Colonic mucosa (tissue), 4 donors: ENCODE measurements around the gene PRDM13. TPM values are rescaled to one million over a fixed set of nuclear protein-coding genes. Genes with fewer than 3 reads are reported as not detected.
A peak's percentile ranks its signal among the peaks of the same experiment; 100 is the strongest.

Experiments
- DNase-seq: peaks from one replicate; pipeline ENCODE4 v3.0.0-alpha.2; 2020
- H3K27ac ChIP-seq: fragments of 200-600 bp; one replicate; pipeline ENCODE4 v1.8.0; 2021
- H3K27me3 ChIP-seq: fragments of 200-600 bp; one replicate; pipeline ENCODE4 v1.8.0; 2021
- H3K36me3 ChIP-seq: fragments of 200-600 bp; one replicate; pipeline ENCODE4 v1.8.0; 2021
- H3K4me1 ChIP-seq: fragments of 200-600 bp; one replicate; pipeline ENCODE4 v1.8.0; 2021; ENCODE audit warnings: mild to moderate bottlenecking
- H3K4me3 ChIP-seq: fragments of 200-600 bp; one replicate; pipeline ENCODE4 v1.8.0; 2021
- H3K9ac ChIP-seq, 2 donors: one replicate each; pipeline ENCODE4 v1.7.0; 2013; ENCODE audit warnings: control low read depth in 2 of 2, low read depth in 2 of 2, low read length in 2 of 2
- H3K9me3 ChIP-seq: fragments of 200-600 bp; one replicate; pipeline ENCODE4 v1.8.0; 2021
- intact Hi-C: fragments of 100-400 bp; cut with DNase I; formaldehyde crosslinking; loops from one replicate; pipeline ENCODE4 v1.14.1; 2022
- total RNA-seq, 2 donors: library from RNA; stranded (reverse); fragmentation: NEBNext Ultra II Directional in 1 of 2; extraction: Animal tissue kit (Norgen Biotek cat#: 25700) in 1 of 2; gene quantifications; one replicate each; pipeline ENCODE4 v1.2.1, GENCODE V29; 2021
- TF ChIP-seq, protein P1 (sequence below): fragments of 200-600 bp; IDR thresholded peaks from one replicate; pipeline ENCODE4 v1.8.0; 2022; ENCODE audit warnings: antibody characterized with exemption, mild to moderate bottlenecking
- donor health status: healthy.
- donor health status: DM: no; HTN: no; CAD: no.
- donor health status: DM: no; HTN: no; CAD: no.

PRDM13 gene
- total RNA-seq, 2 donors from 2014 or later, result not detected

DNA sequence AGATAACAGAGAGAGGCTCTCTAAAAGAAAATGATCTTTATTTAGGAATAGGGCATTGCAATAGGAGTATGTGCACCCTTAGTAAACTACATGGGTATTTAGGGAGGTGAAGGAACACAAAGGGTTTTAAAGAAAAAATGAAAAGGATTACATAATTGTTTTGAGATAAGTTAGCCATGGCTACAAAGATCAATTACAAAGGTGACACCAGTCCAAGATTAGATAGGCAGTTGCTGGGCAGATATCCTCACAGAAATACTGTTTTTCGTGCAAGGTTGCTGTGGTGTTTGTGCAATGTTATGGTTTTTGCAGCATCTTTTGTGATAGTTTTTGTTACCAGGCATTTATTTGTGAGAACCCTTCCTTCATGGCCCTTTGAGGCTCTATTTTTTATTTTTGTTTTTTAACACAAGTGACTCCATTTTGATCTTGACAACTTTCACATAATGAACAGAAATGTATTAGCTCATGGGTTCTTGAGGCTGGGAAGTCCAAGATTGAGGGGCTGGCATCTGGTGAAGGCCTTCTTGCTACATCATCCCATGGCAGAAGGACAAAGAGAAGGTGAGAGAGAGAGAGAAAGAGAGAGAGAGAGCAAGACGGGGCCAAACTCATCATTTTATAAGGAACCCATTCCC lies 32.5 kb upstream of the PRDM13 start:
- Histone ChIP-seq H3K27me3 (no peaks in the 10 kb centered on the region), H3K9me3 (no peaks in the 10 kb centered on the region), H3K4me3 (no peak overlapping the region), H3K27ac (no peak overlapping the region), H3K36me3 (no peaks in the 10 kb centered on the region), H3K4me1 (no peaks in the 10 kb centered on the region), H3K9ac (no peak overlapping the region)
- no peak for DNase-seq
- intact Hi-C loops, result loop anchor here (5.0 kb wide), 1 partner anchor 52 kb away; no protein-coding TSS in a partner anchor
- TF ChIP-seq, protein P1, sequence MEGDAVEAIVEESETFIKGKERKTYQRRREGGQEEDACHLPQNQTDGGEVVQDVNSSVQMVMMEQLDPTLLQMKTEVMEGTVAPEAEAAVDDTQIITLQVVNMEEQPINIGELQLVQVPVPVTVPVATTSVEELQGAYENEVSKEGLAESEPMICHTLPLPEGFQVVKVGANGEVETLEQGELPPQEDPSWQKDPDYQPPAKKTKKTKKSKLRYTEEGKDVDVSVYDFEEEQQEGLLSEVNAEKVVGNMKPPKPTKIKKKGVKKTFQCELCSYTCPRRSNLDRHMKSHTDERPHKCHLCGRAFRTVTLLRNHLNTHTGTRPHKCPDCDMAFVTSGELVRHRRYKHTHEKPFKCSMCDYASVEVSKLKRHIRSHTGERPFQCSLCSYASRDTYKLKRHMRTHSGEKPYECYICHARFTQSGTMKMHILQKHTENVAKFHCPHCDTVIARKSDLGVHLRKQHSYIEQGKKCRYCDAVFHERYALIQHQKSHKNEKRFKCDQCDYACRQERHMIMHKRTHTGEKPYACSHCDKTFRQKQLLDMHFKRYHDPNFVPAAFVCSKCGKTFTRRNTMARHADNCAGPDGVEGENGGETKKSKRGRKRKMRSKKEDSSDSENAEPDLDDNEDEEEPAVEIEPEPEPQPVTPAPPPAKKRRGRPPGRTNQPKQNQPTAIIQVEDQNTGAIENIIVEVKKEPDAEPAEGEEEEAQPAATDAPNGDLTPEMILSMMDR, result no peak

- H3K27me3 ChIP-seq, result no peaks in the 10 kb centered on the region
- DNase-seq, result no peak
- no peak overlapping the region for H3K27ac ChIP-seq
- no peak overlapping the region for H3K9ac ChIP-seq
- intact Hi-C loops, result no loop called here
- no peak overlapping the region for H3K4me3 ChIP-seq
- TF ChIP-seq, protein P1, result no peak
- no peaks in the 10 kb centered on the region for H3K9me3 ChIP-seq
- no peaks in the 10 kb centered on the region for H3K4me1 ChIP-seq
- no peaks in the 10 kb centered on the region for H3K36me3 ChIP-seq
Observed at GRCh38 chr6:99575544-99576227, 30.9 kb upstream of the PRDM13 start.

GRCh38 chr6:99579781-99580180 lies 26.9 kb upstream of the PRDM13 start:
- Histone ChIP-seq H3K4me3 (no peak overlapping the region), H3K36me3 (no peaks in the 10 kb centered on the region), H3K9ac (no peak overlapping the region), H3K27ac (no peak overlapping the region), H3K9me3 (no peaks in the 10 kb centered on the region), H3K27me3 (no peaks in the 10 kb centered on the region), H3K4me1 (no peaks in the 10 kb centered on the region)
- TF ChIP-seq, protein P1, result no peak
- no peak for DNase-seq
- intact Hi-C loops, result loop anchor here (10.0 kb wide), 1 partner anchor 165 kb away; no protein-coding TSS in a partner anchor

- H3K9ac ChIP-seq, result no peak overlapping the region
- H3K4me3 ChIP-seq, result no peak overlapping the region
- no peaks in the 10 kb centered on the region for H3K9me3 ChIP-seq
- H3K27ac ChIP-seq, result no peak overlapping the region
- intact Hi-C loops, result loop anchor here (10.0 kb wide), 1 partner anchor 157 kb away; no protein-coding TSS in a partner anchor
- H3K36me3 ChIP-seq, result no peaks in the 10 kb centered on the region
- peaks cover 47% of the 10 kb centered on the region for H3K27me3 ChIP-seq
- H3K4me1 ChIP-seq, result no peaks in the 10 kb centered on the region
- DNase-seq, result no peak
- TF ChIP-seq, protein P1, result no peak
Observed at GRCh38 chr6:99587792-99588191, 18.8 kb upstream of the PRDM13 start.

- H3K27me3 ChIP-seq, result peaks cover 52% of the 10 kb centered on the region
- peak overlapping the region; percentile 2 to 60 for H3K9ac ChIP-seq
- peak; percentile 65 for DNase-seq
- H3K27ac ChIP-seq, result no peak overlapping the region
- H3K36me3 ChIP-seq, result no peaks in the 10 kb centered on the region
- TF ChIP-seq, protein P1, result peak; percentile 31
- intact Hi-C loops, result loop anchor here (10.0 kb wide), 1 partner anchor 156 kb away; no protein-coding TSS in a partner anchor
- no peaks in the 10 kb centered on the region for H3K4me1 ChIP-seq
- no peaks in the 10 kb centered on the region for H3K9me3 ChIP-seq
- peak overlapping the region; percentile 50 for H3K4me3 ChIP-seq
Observed at GRCh38 chr6:99588618-99589289, 17.9 kb upstream of the PRDM13 start.
